ENCODE measurements around the gene GSG1L.

- no peak for TF ChIP-seq POLR2A (IDR thresholded peaks at IDR 0.05; ENCODE audit: extremely low read depth, insufficient read length)
- no peak for TF ChIP-seq CTCF (IDR thresholded peaks at IDR 0.05; ENCODE audit: low read depth, low read length)
- TF ChIP-seq MYC (IDR thresholded peaks at IDR 0.05; ENCODE audit: low read depth, low read length): no peak
These were observed 68.8 kb downstream of the GSG1L start for GRCh38 chr16:27994686-27995085.

All from NB4 (cell line).